PC-9 (cell line): ENCODE results near the gene MYH15. TPM values are rescaled to one million over a fixed set of nuclear protein-coding genes. Genes with fewer than 3 reads are reported as not detected.

ENCODE experiments used
- BruUV-seq: library from RNA; stranded (reverse); fragments of 400-500 nt; replicated peaks from 2 replicates; lab custom pipeline; 2021; lab: Mats Ljungman, UMichigan
- CTCF ChIA-PET: fragments of 300-600 bp; sonication (Branson Sonifier 250); formaldehyde crosslinking; loops from one replicate; lab custom pipeline; 2022; ENCODE audit warnings: antibody characterized with exemption; lab: Charles Lee
- POLR2A ChIA-PET: fragments of 300-600 bp; sonication (Branson Sonifier 250); formaldehyde crosslinking; loops from one replicate; lab custom pipeline; 2022; ENCODE audit warnings: antibody characterized with exemption; ENCODE audit not compliant: unreplicated experiment; lab: Charles Lee
- DNase-seq, 2 experiments: peaks; one replicate each; pipeline versions ENCODE4 v3.0.0 to v3.0.0-alpha.2; 2015 to 2022; ENCODE audit warnings: mixed read lengths in 1 of 2
- H2AFZ ChIP-seq: fragments of 200-600 bp; sonication (generic); 2 replicates; pipeline ENCODE4 v1.8.1; 2017; ENCODE audit warnings: antibody characterized with exemption
- H3F3A ChIP-seq: fragments of 200-600 bp; sonication (generic); 2 replicates; pipeline ENCODE4 v1.8.1; 2017; ENCODE audit warnings: antibody characterized with exemption, mild to moderate bottlenecking, low read depth; ENCODE audit not compliant: insufficient read depth
- H3K27ac ChIP-seq: fragments of 200-600 bp; sonication (generic); 2 replicates; pipeline ENCODE4 v1.6.1; 2016; ENCODE audit warnings: mixed run types
- H3K27me3 ChIP-seq: fragments of 200-600 bp; sonication (generic); 2 replicates; pipeline ENCODE4 v1.6.1; 2016; ENCODE audit warnings: low read depth, mixed run types; ENCODE audit not compliant: insufficient read depth
- H3K36me3 ChIP-seq: fragments of 200-600 bp; sonication (generic); 2 replicates; pipeline ENCODE4 v1.6.1; 2016; ENCODE audit warnings: low read depth, mixed run types
- H3K4me1 ChIP-seq: fragments of 200-600 bp; sonication (generic); replicated peaks from 2 replicates; pipeline ENCODE4 v1.6.1; 2016; ENCODE audit warnings: mixed run types; ENCODE audit not compliant: insufficient read depth
- H3K4me2 ChIP-seq: fragments of 200-600 bp; sonication (generic); 2 replicates; pipeline ENCODE4 v1.6.1; 2017; ENCODE audit warnings: mixed run types
- H3K4me3 ChIP-seq: fragments of 200-600 bp; sonication (generic); 2 replicates; pipeline ENCODE4 v1.6.1; 2016; ENCODE audit warnings: mixed run types
- H3K79me2 ChIP-seq: fragments of 200-600 bp; sonication (generic); 2 replicates; pipeline ENCODE4 v1.6.1; 2017; ENCODE audit warnings: low read depth, mixed run types
- H3K9me2 ChIP-seq: fragments of 200-600 bp; sonication (generic); 2 replicates; pipeline ENCODE4 v1.8.1; 2017; ENCODE audit warnings: mild to moderate bottlenecking; ENCODE audit not compliant: insufficient read depth
- H3K9me3 ChIP-seq: fragments of 200-600 bp; sonication (generic); 2 replicates; pipeline ENCODE4 v1.8.1; 2016; ENCODE audit warnings: low read depth; ENCODE audit not compliant: insufficient read depth
- H4K20me1 ChIP-seq: fragments of 200-600 bp; sonication (generic); 2 replicates; pipeline ENCODE4 v1.8.1; 2017; ENCODE audit not compliant: insufficient read depth
- EZH2 ChIP-seq: fragments of 200-600 bp; sonication (generic); IDR thresholded peaks from 2 replicates; pipeline ENCODE4 v1.8.0; 2017; ENCODE audit warnings: antibody characterized with exemption, low read depth
- intact Hi-C: fragments of 100-400 bp; cut with micrococcal nuclease; formaldehyde crosslinking; loops from one replicate; pipeline ENCODE4 v1.10.0; 2022; ENCODE audit not compliant: unreplicated experiment
- total RNA-seq: library from RNA; stranded (reverse); gene quantifications from 2 replicates; pipeline ENCODE4 v1.2.3, GENCODE V29; 2021
- TF ChIP-seq, protein P1 (sequence below): fragments of 200-600 bp; sonication (generic); conservative IDR thresholded peaks from 2 replicates; pipeline ENCODE4 v1.6.1; 2017; ENCODE audit warnings: mixed run types, antibody characterized with exemption, mild to moderate bottlenecking, moderate library complexity

MYH15 gene
- total RNA-seq, 1 experiment from 2014 or later, result 2.3 TPM

DNA sequence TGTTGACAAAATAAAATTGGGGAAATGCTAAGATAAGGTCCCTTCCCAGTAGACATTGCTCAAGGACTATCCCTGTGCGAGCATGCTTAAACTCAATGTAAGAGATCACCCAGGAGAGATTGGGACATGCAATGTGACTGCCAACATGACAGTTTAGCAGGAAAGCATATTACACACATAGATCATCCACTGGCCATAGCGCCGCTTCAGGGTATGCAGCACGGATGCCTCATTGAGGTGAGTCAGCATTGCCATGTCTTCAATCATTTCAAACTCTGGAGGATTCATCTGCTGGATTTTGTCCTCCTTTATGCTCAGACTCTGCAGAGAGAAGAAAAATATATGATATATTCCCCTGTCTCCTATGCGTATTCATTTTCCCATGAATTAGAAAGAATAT lies 8.9 kb downstream of the MYH15 start:
- CTCF ChIA-PET, result no interaction called here
- Histone ChIP-seq H3F3A (no peaks in the 10 kb centered on the region), H3K9me3 (no peaks in the 10 kb centered on the region), H3K36me3 (no peaks in the 10 kb centered on the region), H3K79me2 (no peaks in the 10 kb centered on the region), H4K20me1 (no peaks in the 10 kb centered on the region), H3K9me2 (no peaks in the 10 kb centered on the region), H3K4me1 (no peaks in the 10 kb centered on the region), H3K4me2 (no peak overlapping the region), H3K27ac (no peak overlapping the region), H2AFZ (no peak overlapping the region), H3K27me3 (no peaks in the 10 kb centered on the region), H3K4me3 (no peak overlapping the region)
- POLR2A ChIA-PET, result no interaction called here
- intact Hi-C loops, result no loop called here
- TF ChIP-seq, protein P1, sequence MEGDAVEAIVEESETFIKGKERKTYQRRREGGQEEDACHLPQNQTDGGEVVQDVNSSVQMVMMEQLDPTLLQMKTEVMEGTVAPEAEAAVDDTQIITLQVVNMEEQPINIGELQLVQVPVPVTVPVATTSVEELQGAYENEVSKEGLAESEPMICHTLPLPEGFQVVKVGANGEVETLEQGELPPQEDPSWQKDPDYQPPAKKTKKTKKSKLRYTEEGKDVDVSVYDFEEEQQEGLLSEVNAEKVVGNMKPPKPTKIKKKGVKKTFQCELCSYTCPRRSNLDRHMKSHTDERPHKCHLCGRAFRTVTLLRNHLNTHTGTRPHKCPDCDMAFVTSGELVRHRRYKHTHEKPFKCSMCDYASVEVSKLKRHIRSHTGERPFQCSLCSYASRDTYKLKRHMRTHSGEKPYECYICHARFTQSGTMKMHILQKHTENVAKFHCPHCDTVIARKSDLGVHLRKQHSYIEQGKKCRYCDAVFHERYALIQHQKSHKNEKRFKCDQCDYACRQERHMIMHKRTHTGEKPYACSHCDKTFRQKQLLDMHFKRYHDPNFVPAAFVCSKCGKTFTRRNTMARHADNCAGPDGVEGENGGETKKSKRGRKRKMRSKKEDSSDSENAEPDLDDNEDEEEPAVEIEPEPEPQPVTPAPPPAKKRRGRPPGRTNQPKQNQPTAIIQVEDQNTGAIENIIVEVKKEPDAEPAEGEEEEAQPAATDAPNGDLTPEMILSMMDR, result no peak
- no peak for TF ChIP-seq EZH2
- BruUV-seq, result no TSS peak
- DNase-seq, result no peak

DNA sequence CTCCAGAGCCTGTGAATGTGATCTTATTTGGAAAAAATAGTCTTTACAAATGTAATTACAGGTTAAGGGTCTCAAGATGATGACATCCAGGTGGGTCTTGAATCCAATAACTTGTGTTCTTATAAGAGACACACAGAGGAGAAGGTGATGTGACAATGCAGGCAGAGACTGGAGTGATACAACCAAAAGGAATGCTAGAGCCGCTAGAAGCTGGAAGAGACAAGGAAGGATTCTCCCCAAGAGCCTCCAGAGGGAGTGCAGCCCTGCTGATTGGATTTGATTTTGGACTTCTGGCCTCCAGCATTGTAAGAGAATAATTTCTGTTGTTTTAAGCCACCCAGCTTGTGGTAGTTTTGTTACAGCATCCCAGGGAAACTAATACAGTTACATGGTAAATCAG lies 9.7 kb downstream of the MYH15 start:
- CTCF ChIA-PET, result no interaction called here
- no peak overlapping the region for H3K4me2 ChIP-seq
- H3K27me3 ChIP-seq, result no peaks in the 10 kb centered on the region
- H3K9me3 ChIP-seq, result no peaks in the 10 kb centered on the region
- H3F3A ChIP-seq, result no peaks in the 10 kb centered on the region
- no peak overlapping the region for H3K4me3 ChIP-seq
- no peaks in the 10 kb centered on the region for H3K4me1 ChIP-seq
- no peaks in the 10 kb centered on the region for H3K79me2 ChIP-seq
- no peak overlapping the region for H2AFZ ChIP-seq
- H3K27ac ChIP-seq, result no peak overlapping the region
- H3K36me3 ChIP-seq, result no peaks in the 10 kb centered on the region
- BruUV-seq, result no TSS peak
- no peaks in the 10 kb centered on the region for H3K9me2 ChIP-seq
- intact Hi-C loops, result no loop called here
- DNase-seq, result no peak
- POLR2A ChIA-PET, result no interaction called here
- no peaks in the 10 kb centered on the region for H4K20me1 ChIP-seq
- TF ChIP-seq, protein P1, result no peak
- no peak for TF ChIP-seq EZH2

DNA sequence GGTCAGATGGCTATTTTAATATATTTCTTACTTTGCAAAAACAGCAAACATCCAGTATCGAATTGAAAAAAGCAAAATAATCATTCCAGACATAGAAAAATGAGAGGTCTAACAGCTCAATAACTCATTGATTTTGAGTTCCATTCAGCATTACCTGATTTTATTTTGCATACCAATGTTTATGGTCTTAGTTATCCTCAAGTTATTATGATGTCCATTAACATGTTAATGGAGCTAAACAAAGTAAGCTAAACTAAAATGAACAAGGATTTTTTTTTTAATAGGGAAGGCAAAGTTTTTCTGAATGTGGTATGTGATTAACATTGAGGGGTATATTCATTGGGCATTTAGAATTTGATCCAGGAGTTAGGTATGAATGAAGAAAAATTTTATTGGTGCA lies 13.1 kb downstream of the MYH15 start:
- Histone ChIP-seq H3K9me3 (no peaks in the 10 kb centered on the region), H4K20me1 (no peaks in the 10 kb centered on the region), H3K36me3 (no peaks in the 10 kb centered on the region), H3K27me3 (no peaks in the 10 kb centered on the region), H3K4me3 (no peak overlapping the region), H3F3A (no peaks in the 10 kb centered on the region), H2AFZ (no peak overlapping the region), H3K4me2 (no peak overlapping the region), H3K4me1 (no peaks in the 10 kb centered on the region), H3K79me2 (no peaks in the 10 kb centered on the region), H3K9me2 (no peaks in the 10 kb centered on the region), H3K27ac (no peak overlapping the region)
- POLR2A ChIA-PET, result no interaction called here
- no peak for TF ChIP-seq EZH2
- TF ChIP-seq, protein P1, result no peak
- intact Hi-C loops, result no loop called here
- DNase-seq, result no peak
- CTCF ChIA-PET, result no interaction called here
- no TSS peak for BruUV-seq
